Adrenal gland (tissue), 5 donors: ENCODE measurements around the gene PTPN14.

Experiments used
- POLR2A ChIP-seq, 2 donors: fragments of 450-650 bp; IDR thresholded peaks; one replicate each; pipeline ENCODE4 v1.6.1; 2017; ENCODE audit warnings: antibody characterized with exemption in 2 of 2, mild to moderate bottlenecking in 2 of 2, moderate library complexity in 1 of 2
- TF ChIP-seq, protein P1 (sequence below), 6 experiments: fragments of 450-650 bp in 4 of 6; fragments of 200-600 bp in 2 of 6; sonication (generic) in 1 of 6; IDR thresholded peaks; 1 replicate in 5 of 6; 2 replicates in 1 of 6; pipeline versions ENCODE4 v1.5.1 to v1.8.0; 2016 to 2021; ENCODE audit warnings: antibody characterized with exemption in 6 of 6, mild to moderate bottlenecking in 2 of 6, moderate library complexity in 1 of 6
- donor health status: DM: no; HTN: no; CAD: no.

GRCh38 chr1:214552174-214552608, 789 bp upstream of the PTPN14 start:
- TF ChIP-seq POLR2A (IDR thresholded peaks at IDR 0.05) = no peak
- TF ChIP-seq, protein P1, sequence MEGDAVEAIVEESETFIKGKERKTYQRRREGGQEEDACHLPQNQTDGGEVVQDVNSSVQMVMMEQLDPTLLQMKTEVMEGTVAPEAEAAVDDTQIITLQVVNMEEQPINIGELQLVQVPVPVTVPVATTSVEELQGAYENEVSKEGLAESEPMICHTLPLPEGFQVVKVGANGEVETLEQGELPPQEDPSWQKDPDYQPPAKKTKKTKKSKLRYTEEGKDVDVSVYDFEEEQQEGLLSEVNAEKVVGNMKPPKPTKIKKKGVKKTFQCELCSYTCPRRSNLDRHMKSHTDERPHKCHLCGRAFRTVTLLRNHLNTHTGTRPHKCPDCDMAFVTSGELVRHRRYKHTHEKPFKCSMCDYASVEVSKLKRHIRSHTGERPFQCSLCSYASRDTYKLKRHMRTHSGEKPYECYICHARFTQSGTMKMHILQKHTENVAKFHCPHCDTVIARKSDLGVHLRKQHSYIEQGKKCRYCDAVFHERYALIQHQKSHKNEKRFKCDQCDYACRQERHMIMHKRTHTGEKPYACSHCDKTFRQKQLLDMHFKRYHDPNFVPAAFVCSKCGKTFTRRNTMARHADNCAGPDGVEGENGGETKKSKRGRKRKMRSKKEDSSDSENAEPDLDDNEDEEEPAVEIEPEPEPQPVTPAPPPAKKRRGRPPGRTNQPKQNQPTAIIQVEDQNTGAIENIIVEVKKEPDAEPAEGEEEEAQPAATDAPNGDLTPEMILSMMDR (IDR thresholded peaks at IDR 0.05) = no peak
